AG04449 (cell line): ENCODE results near the gene TBC1D10A.

Source experiments
- CTCF ChIA-PET: fragments of 350-600 bp; formaldehyde crosslinking; extraction: SDS; loops from one replicate; lab custom pipeline; 2021; ENCODE audit warnings: antibody characterized with exemption; lab: Yijun Ruan, JAX
- POLR2A ChIA-PET: fragments of 400-600, 350-600 bp; formaldehyde crosslinking; extraction: SDS; loops from one replicate; lab custom pipeline; 2020; ENCODE audit warnings: antibody characterized with exemption, inconsistent platforms; lab: Yijun Ruan, JAX
- DNase-seq: peaks from one replicate; pipeline ENCODE4 v3.0.0-alpha.2; 2010; ENCODE audit warnings: low read depth, low spot score
- H3K4me3 ChIP-seq: 2 replicates; pipeline ENCODE4 v1.5.1; 2011; ENCODE audit warnings: low read depth, mild to moderate bottlenecking, control low read depth, low read length
- CTCF ChIP-seq: IDR thresholded peaks from one replicate; pipeline ENCODE4 v1.5.1; 2011; ENCODE audit warnings: mild to moderate bottlenecking, moderate library complexity, low read length, control low read depth, inconsistent platforms; ENCODE audit not compliant: insufficient read depth; ENCODE audit errors: missing control alignments

The TBC1D10A gene

GRCh38 chr22:30328466-30329049 lies 1.8 kb upstream of the TBC1D10A start:
- DNase-seq, result no peak
- CTCF ChIA-PET, result interaction anchor here (1.1 to 5.5 kb wide), 7 partner anchors 11 to 221 kb away, joined by 3 to 50 read pairs (median 5); partner anchors contain the start of gene CASTOR1
- TF ChIP-seq CTCF, result no peak
- no peak overlapping the region for H3K4me3 ChIP-seq
- POLR2A ChIA-PET, result interaction anchor here (1.1 kb wide), 1 partner anchor 39 kb away, joined by 3 read pairs; the partner anchor contains the start of gene CASTOR1

GRCh38 chr22:30327864-30328345 lies 1.2 kb upstream of the TBC1D10A start:
- ChIA-PET CTCF (interaction anchor here (0.7 to 5.5 kb wide), 7 partner anchors 12 to 220 kb away, joined by 3 to 50 read pairs (median 5); partner anchors contain the start of genes CASTOR1 and RNF215), POLR2A (no interaction called here)
- TF ChIP-seq CTCF, result no peak
- H3K4me3 ChIP-seq, result no peak overlapping the region
- DNase-seq, result no peak

- CTCF ChIA-PET, result interaction anchor here (0.7 to 5.5 kb wide), 6 partner anchors 39 to 308 kb away, joined by 3 to 50 read pairs (median 7); partner anchors contain the start of genes CASTOR1 and RNF215
- POLR2A ChIA-PET, result interaction anchor here (0.8 to 2.0 kb wide), 9 partner anchors 8 to 45 kb away, joined by 3 to 11 read pairs (median 3); partner anchors contain the start of genes CASTOR1, CCDC157 and SF3A1
- TF ChIP-seq CTCF, result no peak
- peak overlapping the region; percentile 87 for H3K4me3 ChIP-seq
- no peak for DNase-seq
These were observed 461 bp downstream of the TBC1D10A start for GRCh38 chr22:30326255-30326705.

- DNase-seq, result no peak
- ChIA-PET POLR2A (interaction anchor here (1.7 to 2.0 kb wide), 2 partner anchors 16 to 31 kb away, joined by 7 to 8 read pairs; partner anchors contain the start of genes CCDC157 and SF3A1), CTCF (interaction anchor here (0.9 to 5.5 kb wide), 5 partner anchors 38 to 309 kb away, joined by 3 to 50 read pairs (median 10); partner anchors contain the start of genes CASTOR1 and RNF215)
- no peak for TF ChIP-seq CTCF
- peak overlapping the region; percentile 87 for H3K4me3 ChIP-seq
These were observed 952 bp downstream of the TBC1D10A start for GRCh38 chr22:30325724-30326254.

GRCh38 chr22:30325065-30325720 lies 1.5 kb downstream of the TBC1D10A start:
- peak overlapping the region; percentile 87 for H3K4me3 ChIP-seq
- POLR2A ChIA-PET, result interaction anchor here (1.2 to 2.0 kb wide), 3 partner anchors 15 to 99 kb away, joined by 5 to 8 read pairs (median 7); partner anchors contain the start of genes CCDC157 and SF3A1
- CTCF ChIA-PET, result interaction anchor here (0.9 to 5.5 kb wide), 6 partner anchors 13 to 310 kb away, joined by 3 to 50 read pairs (median 10); partner anchors contain the start of genes CASTOR1 and RNF215
- DNase-seq, result peak; percentile 79
- TF ChIP-seq CTCF, result no peak
